ENCODE results near the gene SLC5A10.
"Not testable (repeated sequence)": the region's sequence is repeated elsewhere in the genome, so short reads cannot be mapped to it uniquely, and the experiment has no call there.

Gene SLC5A10

GRCh38 chr17:19022128-19022527 lies 70.2 kb downstream of the SLC5A10 start:
- Histone ChIP-seq H3K4me1 (ENCODE audit: insufficient read depth, low read length) (no peaks in the 10 kb centered on the region), H3K36me3 (ENCODE audit: insufficient read depth, low read length) (no peaks in the 10 kb centered on the region), H3K27ac (ENCODE audit: low read depth, low read length) (no peak overlapping the region), H3K9me3 (ENCODE audit: insufficient read depth, low read depth, low read length) (no peaks in the 10 kb centered on the region), H3K4me3 (ENCODE audit: low read length) (no peak overlapping the region), H3K9ac (ENCODE audit: low read depth, low read length) (no peak overlapping the region), H3K27me3 (ENCODE audit: insufficient read depth, low read length) (peaks cover 2% of the 10 kb centered on the region; the same call in 1 of the 2 replicates)
- WGBS = 94% methylated on average over 5 of the region's 5 CpGs

- Histone ChIP-seq H3K9ac (ENCODE audit: low read depth, low read length) (no peak overlapping the region), H3K4me3 (ENCODE audit: low read length) (no peak overlapping the region), H3K36me3 (ENCODE audit: insufficient read depth, low read length) (no peaks in the 10 kb centered on the region), H3K4me1 (ENCODE audit: insufficient read depth, low read length) (no peaks in the 10 kb centered on the region), H3K9me3 (ENCODE audit: insufficient read depth, low read depth, low read length) (no peaks in the 10 kb centered on the region), H3K27me3 (ENCODE audit: insufficient read depth, low read length) (peaks cover 2% of the 10 kb centered on the region; the same call in 1 of the 2 replicates), H3K27ac (ENCODE audit: low read depth, low read length) (no peak overlapping the region)
- WGBS = 95% methylated on average over 3 of the region's 6 CpGs
These were observed 70.8 kb downstream of the SLC5A10 start for GRCh38 chr17:19022747-19023146.

- WGBS = 81% methylated on average over 7 of the region's 9 CpGs
- H3K27ac ChIP-seq (ENCODE audit: low read depth, low read length) = no peak overlapping the region
These were observed 71.4 kb downstream of the SLC5A10 start for GRCh38 chr17:19023209-19023999.

GRCh38 chr17:19024101-19025078 lies 72.4 kb downstream of the SLC5A10 start:
- no peak overlapping the region for H3K9ac ChIP-seq (ENCODE audit: low read depth, low read length)
- H3K27me3 ChIP-seq (ENCODE audit: insufficient read depth, low read length) = peaks cover 2% of the 10 kb centered on the region; the same call in 1 of the 2 replicates
- H3K36me3 ChIP-seq (ENCODE audit: insufficient read depth, low read length) = no peaks in the 10 kb centered on the region
- no peaks in the 10 kb centered on the region for H3K9me3 ChIP-seq (ENCODE audit: insufficient read depth, low read depth, low read length)
- H3K4me1 ChIP-seq (ENCODE audit: insufficient read depth, low read length) = no peaks in the 10 kb centered on the region
- WGBS = 91% methylated on average over 22 of the region's 22 CpGs
- H3K4me3 ChIP-seq (ENCODE audit: low read length) = no peak overlapping the region
- H3K27ac ChIP-seq (ENCODE audit: low read depth, low read length) = no peak overlapping the region

More at GRCh38 chr17:19023209-19023999, 71.4 kb downstream of the SLC5A10 start:
- Histone ChIP-seq H3K27me3 (ENCODE audit: insufficient read depth, low read length) (peaks cover 2% of the 10 kb centered on the region; the same call in 1 of the 2 replicates), H3K9me3 (ENCODE audit: insufficient read depth, low read depth, low read length) (no peaks in the 10 kb centered on the region), H3K4me1 (ENCODE audit: insufficient read depth, low read length) (no peaks in the 10 kb centered on the region), H3K4me3 (ENCODE audit: low read length) (no peak overlapping the region), H3K9ac (ENCODE audit: low read depth, low read length) (no peak overlapping the region), H3K36me3 (ENCODE audit: insufficient read depth, low read length) (no peaks in the 10 kb centered on the region)

- not testable (repeated sequence) for H3K9me3 ChIP-seq (ENCODE audit: insufficient read depth, low read depth, low read length); H3K27me3 ChIP-seq (ENCODE audit: insufficient read depth, low read length); H3K4me1 ChIP-seq (ENCODE audit: insufficient read depth, low read length); H3K4me3 ChIP-seq (ENCODE audit: low read length); H3K27ac ChIP-seq (ENCODE audit: low read depth, low read length); H3K36me3 ChIP-seq (ENCODE audit: insufficient read depth, low read length); H3K9ac ChIP-seq (ENCODE audit: low read depth, low read length)
- no CpG with 5 or more reads among the region's 11 CpGs for WGBS
These were observed 76.7 kb downstream of the SLC5A10 start for GRCh38 chr17:19028671-19029070.

- not testable (repeated sequence) for H3K4me1 ChIP-seq (ENCODE audit: insufficient read depth, low read length); H3K27me3 ChIP-seq (ENCODE audit: insufficient read depth, low read length); H3K4me3 ChIP-seq (ENCODE audit: low read length); H3K27ac ChIP-seq (ENCODE audit: low read depth, low read length); H3K9ac ChIP-seq (ENCODE audit: low read depth, low read length); H3K9me3 ChIP-seq (ENCODE audit: insufficient read depth, low read depth, low read length); H3K36me3 ChIP-seq (ENCODE audit: insufficient read depth, low read length)
- whole genome bisulfite sequencing = no CpG with 5 or more reads among the region's 5 CpGs
These were observed 77.8 kb downstream of the SLC5A10 start for GRCh38 chr17:19029740-19030139.

- H3K36me3 ChIP-seq (ENCODE audit: insufficient read depth, low read length); H3K27me3 ChIP-seq (ENCODE audit: insufficient read depth, low read length); H3K4me1 ChIP-seq (ENCODE audit: insufficient read depth, low read length); H3K4me3 ChIP-seq (ENCODE audit: low read length); H3K9ac ChIP-seq (ENCODE audit: low read depth, low read length); H3K27ac ChIP-seq (ENCODE audit: low read depth, low read length); H3K9me3 ChIP-seq (ENCODE audit: insufficient read depth, low read depth, low read length): not testable (repeated sequence)
- no CpG with 5 or more reads among the region's 5 CpGs for WGBS
These were observed 78.9 kb downstream of the SLC5A10 start for GRCh38 chr17:19030771-19031449.

- not testable (repeated sequence) for H3K27me3 ChIP-seq (ENCODE audit: insufficient read depth, low read length); H3K4me1 ChIP-seq (ENCODE audit: insufficient read depth, low read length); H3K4me3 ChIP-seq (ENCODE audit: low read length); H3K27ac ChIP-seq (ENCODE audit: low read depth, low read length); H3K9ac ChIP-seq (ENCODE audit: low read depth, low read length); H3K36me3 ChIP-seq (ENCODE audit: insufficient read depth, low read length); H3K9me3 ChIP-seq (ENCODE audit: insufficient read depth, low read depth, low read length)
- no CpG with 5 or more reads among the region's 4 CpGs for WGBS
These were observed 79.8 kb downstream of the SLC5A10 start for GRCh38 chr17:19031729-19032128.

- WGBS = no CpG with 5 or more reads among the region's 24 CpGs
- H3K36me3 ChIP-seq (ENCODE audit: insufficient read depth, low read length); H3K27ac ChIP-seq (ENCODE audit: low read depth, low read length); H3K4me1 ChIP-seq (ENCODE audit: insufficient read depth, low read length); H3K4me3 ChIP-seq (ENCODE audit: low read length); H3K9me3 ChIP-seq (ENCODE audit: insufficient read depth, low read depth, low read length); H3K9ac ChIP-seq (ENCODE audit: low read depth, low read length); H3K27me3 ChIP-seq (ENCODE audit: insufficient read depth, low read length): not testable (repeated sequence)
These were observed 80.5 kb downstream of the SLC5A10 start for GRCh38 chr17:19032377-19032988.

GRCh38 chr17:19036186-19036585 lies 84.2 kb downstream of the SLC5A10 start:
- H3K9ac ChIP-seq (ENCODE audit: low read depth, low read length); H3K27ac ChIP-seq (ENCODE audit: low read depth, low read length); H3K4me3 ChIP-seq (ENCODE audit: low read length); H3K9me3 ChIP-seq (ENCODE audit: insufficient read depth, low read depth, low read length); H3K4me1 ChIP-seq (ENCODE audit: insufficient read depth, low read length); H3K36me3 ChIP-seq (ENCODE audit: insufficient read depth, low read length); H3K27me3 ChIP-seq (ENCODE audit: insufficient read depth, low read length): not testable (repeated sequence)
- WGBS = no CpG with 5 or more reads among the region's 6 CpGs

All from HUES64 (cell line).